Karpas-422 (cell line): Measurements from ENCODE around the gene LORICRIN. TPM values are rescaled to one million over a fixed set of nuclear protein-coding genes. Genes with fewer than 3 reads are reported as not detected.

Experiments used
- DNase-seq: peaks from one replicate; pipeline ENCODE4 v3.0.0-alpha.2; 2015
- H2AFZ ChIP-seq: fragments of 200-600 bp; sonication (generic); 2 replicates; pipeline ENCODE4 v1.6.1; 2014; ENCODE audit warnings: antibody characterized with exemption, low read length, mixed read lengths
- H3K27ac ChIP-seq: fragments of 200-600 bp; sonication (generic); 2 replicates; pipeline ENCODE4 v1.5.1; 2014; ENCODE audit warnings: mild to moderate bottlenecking, low read length, moderate library complexity
- H3K27me3 ChIP-seq: fragments of 200-600 bp; sonication (generic); 2 replicates; pipeline ENCODE4 v1.6.1; 2014; ENCODE audit warnings: low read length, mixed read lengths
- H3K36me3 ChIP-seq: fragments of 200-600 bp; sonication (generic); 2 replicates; pipeline ENCODE4 v1.6.1; 2014; ENCODE audit warnings: low read length, mixed read lengths; ENCODE audit not compliant: insufficient read depth
- H3K4me1 ChIP-seq: fragments of 200-600 bp; sonication (generic); 2 replicates; pipeline ENCODE4 v1.6.1; 2014; ENCODE audit warnings: mild to moderate bottlenecking, low read length, mixed read lengths
- H3K4me2 ChIP-seq: fragments of 200-600 bp; sonication (generic); 2 replicates; pipeline ENCODE4 v1.6.1; 2014; ENCODE audit warnings: low read length, low read depth, mild to moderate bottlenecking; ENCODE audit not compliant: poor library complexity, severe bottlenecking
- H3K4me3 ChIP-seq: fragments of 200-600 bp; sonication (generic); 2 replicates; pipeline ENCODE4 v1.5.1; 2014; ENCODE audit warnings: mild to moderate bottlenecking, antibody characterized with exemption, low read length, mixed read lengths
- H3K79me2 ChIP-seq: fragments of 200-600 bp; sonication (generic); 2 replicates; pipeline ENCODE4 v1.6.1; 2014; ENCODE audit warnings: mild to moderate bottlenecking, low read length, mixed read lengths
- H3K9ac ChIP-seq: fragments of 200-600 bp; sonication (generic); 2 replicates; pipeline ENCODE4 v1.6.0; 2014; ENCODE audit warnings: low read length
- H3K9me2 ChIP-seq: fragments of 200-600 bp; sonication (generic), shearing (Covaris generic); replicated peaks from 2 replicates; pipeline ENCODE4 v1.6.0; 2014; ENCODE audit warnings: mild to moderate bottlenecking, low read length, moderate library complexity; ENCODE audit not compliant: insufficient read depth
- H3K9me3 ChIP-seq: fragments of 300-700, 200-600 bp; sonication (generic); 2 replicates; pipeline ENCODE4 v1.6.1; 2014; ENCODE audit warnings: low read length, mixed read lengths
- H4K20me1 ChIP-seq: fragments of 200-600 bp; sonication (generic); 2 replicates; pipeline ENCODE4 v1.6.1; 2014; ENCODE audit warnings: mild to moderate bottlenecking, antibody characterized with exemption, low read length, low read depth; ENCODE audit not compliant: insufficient read depth
- total RNA-seq: library from RNA; depleted of rRNA; stranded (reverse); fragments of >200 nt; shearing (Covaris generic); gene quantifications from 2 replicates; pipeline ENCODE4 v1.2.3, GENCODE V29; 2014; ENCODE audit warnings: low replicate concordance

LORICRIN gene
- total RNA-seq, 1 experiment from 2014 or later: not detected

DNA sequence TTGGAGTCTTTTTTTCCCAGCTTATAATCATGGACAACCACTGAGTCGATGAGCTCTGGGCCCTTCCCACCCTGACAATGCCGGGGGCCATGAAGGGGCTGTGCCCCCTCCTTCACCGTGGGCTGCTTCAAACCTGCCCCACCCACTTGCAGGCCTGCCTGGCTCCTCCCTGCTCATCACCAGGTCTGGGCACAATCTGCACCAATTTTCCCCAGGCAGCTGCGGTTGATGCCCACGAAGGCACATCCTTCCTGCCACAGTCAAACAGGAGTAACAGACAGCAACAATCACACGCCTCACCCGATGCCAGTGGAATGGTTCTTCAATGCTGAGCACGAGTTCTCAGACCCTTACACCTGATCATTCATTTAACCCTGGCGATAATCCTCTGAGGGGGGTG, 34.4 kb downstream of the LORICRIN start:
- H3K27ac ChIP-seq: no peak overlapping the region
- H3K27me3 ChIP-seq: no peaks in the 10 kb centered on the region
- no peak overlapping the region for H3K9ac ChIP-seq
- no peak overlapping the region for H2AFZ ChIP-seq
- no peaks in the 10 kb centered on the region for H3K9me3 ChIP-seq
- no peak overlapping the region for H3K4me2 ChIP-seq
- H3K79me2 ChIP-seq: no peaks in the 10 kb centered on the region
- no peak for DNase-seq
- no peak overlapping the region for H3K4me3 ChIP-seq
- H3K36me3 ChIP-seq: no peaks in the 10 kb centered on the region
- no peaks in the 10 kb centered on the region for H3K9me2 ChIP-seq
- no peaks in the 10 kb centered on the region for H4K20me1 ChIP-seq
- H3K4me1 ChIP-seq: no peaks in the 10 kb centered on the region

DNA sequence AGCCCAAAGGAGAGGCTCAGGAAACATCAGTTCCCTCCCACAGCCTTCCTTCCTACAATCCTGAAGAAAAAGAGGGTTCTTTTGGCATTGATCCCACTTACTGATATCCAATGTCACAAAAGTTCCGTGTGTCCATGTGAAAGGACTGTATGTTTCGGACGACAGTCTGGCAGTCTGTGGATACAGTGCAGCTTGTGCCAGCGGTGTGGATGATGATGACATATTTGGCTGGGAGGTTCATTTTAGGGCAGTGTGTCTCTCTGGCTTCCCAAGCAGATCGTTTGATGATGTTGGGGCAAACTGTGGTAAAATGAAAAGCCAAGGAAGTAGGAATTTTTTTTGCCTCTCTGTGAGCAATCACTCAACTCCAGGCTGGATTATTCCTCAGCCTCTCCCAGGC, 42.8 kb downstream of the LORICRIN start:
- Histone ChIP-seq H3K9me2 (no peaks in the 10 kb centered on the region), H3K36me3 (no peaks in the 10 kb centered on the region), H3K79me2 (no peaks in the 10 kb centered on the region), H3K4me1 (no peaks in the 10 kb centered on the region), H4K20me1 (no peaks in the 10 kb centered on the region), H3K27me3 (no peaks in the 10 kb centered on the region), H3K4me2 (no peak overlapping the region), H3K27ac (no peak overlapping the region), H3K4me3 (no peak overlapping the region), H2AFZ (no peak overlapping the region), H3K9me3 (no peaks in the 10 kb centered on the region), H3K9ac (no peak overlapping the region)
- DNase-seq: no peak

DNA sequence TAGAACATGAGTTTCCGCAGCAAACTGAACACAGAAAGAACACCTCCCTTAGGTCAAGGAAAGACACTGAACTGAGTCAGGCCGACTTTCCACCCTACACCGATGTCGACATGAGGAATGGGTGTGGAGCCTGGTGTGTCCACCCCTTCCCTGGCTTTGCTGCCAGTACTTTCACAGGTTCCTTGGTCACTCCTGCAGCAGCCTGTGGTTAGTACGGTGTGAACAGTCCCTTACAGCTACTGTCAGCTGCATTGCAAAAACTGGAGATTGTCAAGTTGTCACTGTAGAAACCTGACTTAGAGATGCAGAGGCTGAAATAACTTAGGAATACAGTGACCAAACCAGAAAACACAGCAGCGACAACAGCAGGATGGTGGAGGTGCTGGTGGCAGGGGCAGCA, 46.2 kb downstream of the LORICRIN start:
- DNase-seq: no peak
- Histone ChIP-seq H3K27ac (no peak overlapping the region), H3K9me3 (no peaks in the 10 kb centered on the region), H3K36me3 (no peaks in the 10 kb centered on the region), H3K27me3 (no peaks in the 10 kb centered on the region), H4K20me1 (no peaks in the 10 kb centered on the region), H3K9me2 (no peaks in the 10 kb centered on the region), H3K4me3 (no peak overlapping the region), H3K9ac (no peak overlapping the region), H3K79me2 (no peaks in the 10 kb centered on the region), H2AFZ (no peak overlapping the region), H3K4me1 (no peaks in the 10 kb centered on the region), H3K4me2 (no peak overlapping the region)

DNA sequence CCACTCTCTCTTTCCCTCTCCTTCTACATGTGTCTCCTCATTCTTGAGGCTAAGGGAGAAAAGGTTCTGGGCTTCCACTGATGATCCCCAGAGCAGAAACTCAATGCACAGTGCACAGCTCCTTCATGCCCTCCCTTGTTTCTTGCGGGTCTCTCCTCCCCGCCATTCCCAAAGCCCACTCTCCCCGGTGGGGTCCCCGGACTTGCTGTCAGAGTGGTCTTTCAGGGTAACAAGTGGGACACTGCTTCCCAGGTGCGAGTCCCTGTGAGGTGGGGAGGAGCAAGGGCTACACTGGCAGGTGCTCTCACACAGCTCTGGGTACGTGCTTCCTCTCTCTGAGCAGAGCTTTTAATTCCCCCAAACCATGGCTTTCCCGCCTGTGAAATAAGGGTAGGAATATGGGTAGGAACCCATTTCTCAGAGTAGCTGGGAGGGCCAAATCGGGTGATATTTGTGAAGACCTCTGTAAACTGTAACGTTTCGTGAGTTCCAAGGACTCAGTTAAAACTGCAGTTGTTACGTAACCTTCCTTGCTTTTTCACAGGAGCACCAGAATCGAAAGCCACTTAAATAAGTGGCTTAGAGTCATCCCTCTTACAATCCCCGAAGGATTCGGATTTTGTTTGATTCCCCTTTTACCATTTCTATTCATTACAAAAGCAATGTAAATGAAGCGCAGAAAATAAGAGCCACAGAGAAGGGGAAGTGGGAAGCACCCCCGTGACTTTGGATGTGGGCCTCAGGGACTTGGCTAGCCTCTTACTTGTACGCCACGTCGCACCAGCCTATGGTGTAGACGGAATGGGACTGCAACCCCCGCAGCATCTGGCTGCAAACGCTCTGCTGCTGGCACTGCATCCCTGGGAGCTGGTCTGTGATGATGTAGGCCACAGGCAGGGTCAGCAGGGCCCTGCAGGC, 47.1 kb downstream of the LORICRIN start:
- Histone ChIP-seq H3K4me3 (no peak overlapping the region), H3K4me2 (no peak overlapping the region), H3K27ac (no peak overlapping the region), H3K36me3 (no peaks in the 10 kb centered on the region), H3K9me3 (no peaks in the 10 kb centered on the region), H2AFZ (no peak overlapping the region), H3K79me2 (no peaks in the 10 kb centered on the region), H3K9me2 (no peaks in the 10 kb centered on the region), H3K27me3 (no peaks in the 10 kb centered on the region), H3K4me1 (no peaks in the 10 kb centered on the region), H4K20me1 (no peaks in the 10 kb centered on the region), H3K9ac (no peak overlapping the region)
- DNase-seq: no peak

DNA sequence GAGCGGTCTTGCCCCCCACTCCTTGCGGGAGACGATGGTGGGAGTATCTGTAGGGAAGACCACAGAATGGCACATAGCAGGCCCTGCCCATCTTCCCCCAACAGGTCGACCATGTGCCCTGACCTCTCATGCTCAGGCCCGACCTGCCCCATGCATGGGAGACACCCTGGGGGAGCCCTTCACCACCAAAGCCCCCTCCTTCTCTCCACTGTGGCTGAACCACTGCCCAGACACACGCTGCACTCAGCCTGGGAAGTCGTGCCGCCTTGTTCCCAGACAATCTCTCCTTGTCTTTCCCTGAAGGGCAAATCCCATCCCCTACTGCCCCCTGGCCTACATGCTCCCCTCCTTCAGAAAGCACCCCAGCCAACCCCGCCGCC, 47.7 kb downstream of the LORICRIN start:
- H3K27me3 ChIP-seq: no peaks in the 10 kb centered on the region

DNA sequence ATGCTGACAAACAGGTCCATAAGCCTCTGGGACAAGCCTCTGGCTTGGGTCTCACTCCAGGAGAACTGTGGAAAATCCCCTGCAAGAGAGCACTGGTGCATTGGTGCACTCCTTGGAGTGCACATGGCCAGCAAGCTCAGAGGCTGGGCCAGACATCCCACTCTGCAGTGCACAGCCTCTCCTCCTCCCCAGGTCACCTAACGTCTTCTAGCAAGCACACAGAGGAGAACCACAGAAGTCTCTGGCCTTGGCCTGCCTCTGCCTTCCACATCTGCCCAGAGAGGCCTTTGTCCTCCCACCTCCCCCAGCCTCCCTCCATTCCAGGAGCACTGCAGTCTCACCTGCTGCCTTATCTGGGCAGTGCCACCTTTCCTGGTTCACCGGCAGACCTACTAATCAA, 49.1 kb downstream of the LORICRIN start:
- no peaks in the 10 kb centered on the region for H3K79me2 ChIP-seq
- no peak overlapping the region for H3K4me3 ChIP-seq
- H2AFZ ChIP-seq: no peak overlapping the region
- no peak for DNase-seq
- H3K27me3 ChIP-seq: no peaks in the 10 kb centered on the region
- no peak overlapping the region for H3K27ac ChIP-seq
- H3K9me2 ChIP-seq: no peaks in the 10 kb centered on the region
- H3K36me3 ChIP-seq: no peaks in the 10 kb centered on the region
- H3K9ac ChIP-seq: no peak overlapping the region
- H4K20me1 ChIP-seq: no peaks in the 10 kb centered on the region
- H3K4me2 ChIP-seq: no peak overlapping the region
- no peaks in the 10 kb centered on the region for H3K9me3 ChIP-seq
- no peaks in the 10 kb centered on the region for H3K4me1 ChIP-seq

More for the DNA sequence above, 47.7 kb downstream of the LORICRIN start:
- H3K4me2 ChIP-seq: no peak overlapping the region
- no peaks in the 10 kb centered on the region for H3K9me3 ChIP-seq
- no peak for DNase-seq
- no peak overlapping the region for H2AFZ ChIP-seq
- H3K9ac ChIP-seq: no peak overlapping the region
- H4K20me1 ChIP-seq: no peaks in the 10 kb centered on the region
- H3K79me2 ChIP-seq: no peaks in the 10 kb centered on the region
- no peak overlapping the region for H3K4me3 ChIP-seq
- no peaks in the 10 kb centered on the region for H3K4me1 ChIP-seq
- H3K9me2 ChIP-seq: no peaks in the 10 kb centered on the region
- H3K36me3 ChIP-seq: no peaks in the 10 kb centered on the region
- no peak overlapping the region for H3K27ac ChIP-seq

DNA sequence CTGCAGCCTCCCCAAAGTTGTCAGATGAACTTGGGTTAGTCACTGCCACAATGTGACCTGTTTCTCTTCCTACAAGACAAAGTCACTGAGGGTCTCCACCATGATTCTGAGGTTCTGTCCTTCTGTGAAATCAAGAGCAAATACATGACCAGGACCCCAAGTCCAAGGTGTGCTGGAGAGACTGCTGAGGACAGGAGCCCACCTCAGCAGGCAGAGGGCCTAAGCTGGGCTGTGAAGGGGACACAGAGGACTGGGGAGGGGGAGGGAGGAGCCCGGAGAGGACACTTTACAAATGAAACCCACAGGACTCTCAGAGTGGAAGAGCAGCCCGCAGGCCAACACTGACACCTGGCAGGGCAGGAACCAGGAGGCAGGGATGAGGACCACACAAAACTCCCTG, 50.0 kb downstream of the LORICRIN start:
- Histone ChIP-seq H3K36me3 (no peaks in the 10 kb centered on the region), H3K79me2 (no peaks in the 10 kb centered on the region), H3K4me3 (no peak overlapping the region), H4K20me1 (no peaks in the 10 kb centered on the region), H3K4me2 (no peak overlapping the region), H3K27me3 (no peaks in the 10 kb centered on the region), H3K9me3 (no peaks in the 10 kb centered on the region), H3K27ac (no peak overlapping the region), H3K9me2 (no peaks in the 10 kb centered on the region), H2AFZ (no peak overlapping the region), H3K9ac (no peak overlapping the region), H3K4me1 (no peaks in the 10 kb centered on the region)
- no peak for DNase-seq

DNA sequence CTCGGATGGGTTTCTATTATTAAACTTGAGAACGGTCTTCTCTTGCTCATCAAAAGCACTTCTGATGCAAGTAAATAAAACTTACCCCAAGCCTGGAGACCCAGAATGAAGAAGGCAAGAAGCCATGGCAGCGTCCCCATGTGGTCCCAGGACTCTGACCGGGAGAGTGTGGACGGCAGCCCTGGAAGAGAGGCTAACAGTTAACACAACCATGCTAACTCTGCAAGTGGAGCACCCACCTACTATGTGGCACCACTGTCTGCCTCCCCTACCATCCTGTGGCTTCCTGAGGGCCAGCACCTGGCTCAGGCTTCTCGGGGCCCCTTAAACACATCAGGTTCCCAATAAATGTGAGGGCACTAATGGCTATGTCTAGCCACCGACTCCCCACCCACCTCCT, 51.0 kb downstream of the LORICRIN start:
- no peak for DNase-seq

More for the DNA sequence above, 51.0 kb downstream of the LORICRIN start:
- Histone ChIP-seq H3K9me2 (no peaks in the 10 kb centered on the region), H3K79me2 (no peaks in the 10 kb centered on the region), H3K27me3 (no peaks in the 10 kb centered on the region), H3K36me3 (no peaks in the 10 kb centered on the region), H4K20me1 (no peaks in the 10 kb centered on the region), H3K9me3 (no peaks in the 10 kb centered on the region), H3K4me1 (no peaks in the 10 kb centered on the region), H3K4me3 (no peak overlapping the region), H3K27ac (no peak overlapping the region), H3K4me2 (no peak overlapping the region), H2AFZ (no peak overlapping the region), H3K9ac (no peak overlapping the region)
